GM15510 (cell line): Measurements from ENCODE around the gene ATRIP.

ENCODE experiments used
- POLR2A ChIP-seq: IDR thresholded peaks from 3 replicates; pipeline ENCODE4 v1.6.1; 2011; ENCODE audit warnings: borderline replicate concordance; ENCODE audit not compliant: insufficient read length; ENCODE audit errors: extremely low read depth

Gene ATRIP

GRCh38 chr3:48426944-48427629, 19.4 kb upstream of the ATRIP start:
- TF ChIP-seq POLR2A = no peak

GRCh38 chr3:48427630-48427962, 18.9 kb upstream of the ATRIP start:
- TF ChIP-seq POLR2A = no peak

- TF ChIP-seq POLR2A = no peak
Observed at GRCh38 chr3:48428088-48428571, 18.4 kb upstream of the ATRIP start.

GRCh38 chr3:48428572-48429316, 17.8 kb upstream of the ATRIP start:
- no peak for TF ChIP-seq POLR2A

GRCh38 chr3:48429317-48429959, 17.1 kb upstream of the ATRIP start:
- TF ChIP-seq POLR2A = no peak

- no peak for TF ChIP-seq POLR2A
Observed at GRCh38 chr3:48429960-48430707, 16.4 kb upstream of the ATRIP start, which contains the start of gene PLXNB1. Gene PLXNB1 (minus strand): TSS chr3:48430086. CDS start chr3:48424611, 5,475 bp downstream.

GRCh38 chr3:48430708-48431101, 15.8 kb upstream of the ATRIP start:
- TF ChIP-seq POLR2A = no peak

- no peak for TF ChIP-seq POLR2A
Observed at GRCh38 chr3:48431224-48432029, 15.1 kb upstream of the ATRIP start.

- TF ChIP-seq POLR2A = no peak
Observed at GRCh38 chr3:48432411-48433371, 13.8 kb upstream of the ATRIP start.

GRCh38 chr3:48433472-48434118, 12.9 kb upstream of the ATRIP start:
- TF ChIP-seq POLR2A = no peak

GRCh38 chr3:48434591-48435222, 11.8 kb upstream of the ATRIP start:
- no peak for TF ChIP-seq POLR2A

GRCh38 chr3:48435223-48435595, 11.3 kb upstream of the ATRIP start:
- TF ChIP-seq POLR2A = no peak

GRCh38 chr3:48435774-48436476, 10.6 kb upstream of the ATRIP start:
- TF ChIP-seq POLR2A = no peak
